HL-60 (cell line): Measurements from ENCODE around the gene LONP2.

Experiments used
- CTCF ChIP-seq: IDR thresholded peaks from one replicate; pipeline ENCODE4 v1.5.1; 2011; ENCODE audit warnings: low read length, control low read depth, inconsistent platforms; ENCODE audit not compliant: insufficient read depth
- GABPA ChIP-seq: IDR thresholded peaks from 2 replicates; pipeline ENCODE4 v1.6.1; 2012; ENCODE audit warnings: low read depth
- POLR2AphosphoS5 ChIP-seq: IDR thresholded peaks from 2 replicates; pipeline ENCODE4 v1.6.1; 2012; ENCODE audit warnings: low read depth
- REST ChIP-seq: IDR thresholded peaks from 2 replicates; pipeline ENCODE4 v1.6.1; 2012; ENCODE audit warnings: low read depth; ENCODE audit not compliant: insufficient replicate concordance
- SPI1 ChIP-seq: IDR thresholded peaks from 2 replicates; pipeline ENCODE4 v1.6.1; 2012; ENCODE audit warnings: low read depth, mild to moderate bottlenecking, borderline replicate concordance

GRCh38 chr16:48294724-48295123, 50.6 kb downstream of the LONP2 start:
- TF ChIP-seq CTCF (no peak), GABPA (no peak), POLR2AphosphoS5 (no peak), REST (no peak), SPI1 (no peak)
